GM12878 (cell line): ENCODE measurements around the gene DENND1A. TPM values are rescaled to one million over a fixed set of nuclear protein-coding genes. Genes with fewer than 3 reads are reported as not detected.

ENCODE experiments used
- ATAC-seq: fragments of 200-7000 bp; cut with Tn5 transposase; 3 replicates; pipeline ENCODE4 v1.9.1; 2020; ENCODE audit warnings: mild to moderate bottlenecking, moderate library complexity
- BruUV-seq: library from RNA; stranded (reverse); fragments of 400-500 nt; replicated peaks from 2 replicates; lab custom pipeline; 2021; lab: Mats Ljungman, UMichigan
- CTCF ChIA-PET: fragments of 300-600 bp; sonication (Branson Sonifier 250); formaldehyde crosslinking; extraction: SDS; loops from one replicate; lab custom pipeline; 2021; ENCODE audit warnings: inconsistent platforms; lab: Yijun Ruan, JAX
- POLR2A ChIA-PET: fragments of 350-600 bp; formaldehyde crosslinking; extraction: SDS; loops from one replicate; lab custom pipeline; 2021; ENCODE audit warnings: inconsistent platforms; lab: Charles Lee
- RAD21 ChIA-PET: fragments of 300-600 bp; sonication (Branson Sonifier 250); formaldehyde crosslinking; loops from one replicate; lab custom pipeline; 2023; ENCODE audit warnings: antibody characterized with exemption; ENCODE audit not compliant: unreplicated experiment; lab: Charles Lee
- SMC1A ChIA-PET: fragments of 300-600 bp; sonication (Branson Sonifier 250); formaldehyde crosslinking; loops from one replicate; lab custom pipeline; 2023; ENCODE audit not compliant: unreplicated experiment, uncharacterized antibody; lab: Charles Lee
- DNase-seq: peaks from one replicate; pipeline ENCODE4 v3.0.0-alpha.2; 2011; ENCODE audit warnings: low read depth, low spot score
- FAIRE-seq: peaks from 3 replicates; lab custom pipeline; 2011; peaks lifted over from hg19 to GRCh38; lab: Jason Lieb, UNC
- H2AFZ ChIP-seq: 2 replicates; pipeline ENCODE4 v1.6.0; 2011; ENCODE audit warnings: low read depth, low read length, control low read depth; ENCODE audit not compliant: control insufficient read depth
- H3K27ac ChIP-seq: 2 replicates; pipeline ENCODE4 v1.5.1; 2011; ENCODE audit warnings: control low read depth; ENCODE audit not compliant: control insufficient read depth, insufficient read depth
- H3K27me3 ChIP-seq, 2 experiments: replicated peaks in 1 of 2; 2 replicates each; pipeline versions ENCODE4 v1.6.0 to v1.6.1; 2011; ENCODE audit warnings: low read length in 1 of 2; ENCODE audit not compliant: control insufficient read depth in 2 of 2, insufficient read depth in 2 of 2
- H3K36me3 ChIP-seq, 2 experiments: 2 replicates each; pipeline ENCODE4 v1.5.1; 2011; ENCODE audit warnings: low read length in 1 of 2; ENCODE audit not compliant: control insufficient read depth in 2 of 2, insufficient read depth in 2 of 2
- H3K4me1 ChIP-seq: 2 replicates; pipeline ENCODE4 v1.6.1; 2011; ENCODE audit warnings: mild to moderate bottlenecking, low read length, moderate library complexity, mixed read lengths; ENCODE audit not compliant: control insufficient read depth, insufficient read depth
- H3K4me2 ChIP-seq: 2 replicates; pipeline ENCODE4 v1.6.0; 2011; ENCODE audit warnings: control low read depth; ENCODE audit not compliant: control insufficient read depth, insufficient read depth
- H3K4me3 ChIP-seq: fragments of 200-600 bp; sonication (generic); 2 replicates; pipeline ENCODE4 v1.5.1; 2016
- H3K79me2 ChIP-seq: 2 replicates; pipeline ENCODE4 v1.6.0; 2011; ENCODE audit warnings: low read length; ENCODE audit not compliant: control insufficient read depth, insufficient read depth
- H3K9ac ChIP-seq: 2 replicates; pipeline ENCODE4 v1.8.0; 2011; ENCODE audit warnings: low read length, control low read depth, mixed read lengths; ENCODE audit not compliant: control insufficient read depth, insufficient read depth
- H3K9me3 ChIP-seq: replicated peaks from 3 replicates; pipeline ENCODE4 v1.5.1; 2011; ENCODE audit warnings: mild to moderate bottlenecking, low read length; ENCODE audit not compliant: control insufficient read depth, insufficient read depth
- H4K20me1 ChIP-seq: 2 replicates; pipeline ENCODE4 v1.6.0; 2011; ENCODE audit not compliant: control insufficient read depth, insufficient read depth
- ASH2L ChIP-seq: fragments of 300-600, 200-600 bp; sonication (generic); IDR thresholded peaks from 2 replicates; pipeline ENCODE4 v1.6.1; 2017; ENCODE audit warnings: low read depth, mild to moderate bottlenecking, borderline replicate concordance
- BCL3 ChIP-seq: IDR thresholded peaks from 2 replicates; pipeline ENCODE4 v1.6.1; 2011; ENCODE audit warnings: borderline replicate concordance, low read depth, mild to moderate bottlenecking, moderate library complexity, low read length; ENCODE audit not compliant: insufficient read depth, poor library complexity, severe bottlenecking
- IKZF2 ChIP-seq, 2 experiments: fragments of 450-650 bp; IDR thresholded peaks; 2 replicates each; pipeline ENCODE4 v1.6.1; 2017; ENCODE audit warnings: mild to moderate bottlenecking in 2 of 2, moderate library complexity in 2 of 2
- KDM1A ChIP-seq: fragments of 200-600 bp; sonication (generic); IDR thresholded peaks from 2 replicates; pipeline ENCODE4 v1.6.1; 2016; ENCODE audit warnings: borderline replicate concordance
- MYC ChIP-seq: IDR thresholded peaks from 2 replicates; pipeline ENCODE4 v1.6.1; 2011; ENCODE audit warnings: mild to moderate bottlenecking, low read length, moderate library complexity, inconsistent platforms; ENCODE audit not compliant: insufficient read depth, insufficient replicate concordance, insufficient read length, severe bottlenecking
- NR2C1 ChIP-seq: fragments of 450-650 bp; IDR thresholded peaks from 2 replicates; pipeline ENCODE4 v1.6.1; 2017; ENCODE audit warnings: antibody characterized with exemption, mild to moderate bottlenecking, moderate library complexity
- NR2C2 ChIP-seq: IDR thresholded peaks from 2 replicates; pipeline ENCODE4 v1.6.1; 2011; ENCODE audit warnings: borderline replicate concordance, low read depth; ENCODE audit not compliant: control insufficient read depth, insufficient read length
- PAX5 ChIP-seq: IDR thresholded peaks from 2 replicates; pipeline ENCODE4 v1.6.1; 2011; ENCODE audit warnings: low read depth, low read length, borderline replicate concordance
- PML ChIP-seq: IDR thresholded peaks from 2 replicates; pipeline ENCODE4 v1.6.1; 2012; ENCODE audit warnings: low read length, inconsistent platforms
- POLR2AphosphoS2 ChIP-seq: IDR thresholded peaks from 2 replicates; pipeline ENCODE4 v1.6.1; 2011; ENCODE audit warnings: low read depth, mild to moderate bottlenecking, low read length, improper control_type of control experiment, moderate library complexity
- SUZ12 ChIP-seq: fragments of 200-600 bp; sonication (generic); IDR thresholded peaks from one replicate; pipeline ENCODE4 v1.6.1; 2018; ENCODE audit warnings: antibody characterized with exemption, mild to moderate bottlenecking; ENCODE audit not compliant: unreplicated experiment
- USF1 ChIP-seq: IDR thresholded peaks from 2 replicates; pipeline ENCODE4 v1.6.1; 2011; ENCODE audit warnings: borderline replicate concordance, low read depth, mild to moderate bottlenecking, moderate library complexity, mixed read lengths, low read length; ENCODE audit not compliant: insufficient read depth; ENCODE audit errors: extremely low read length
- USF2 ChIP-seq: IDR thresholded peaks from 2 replicates; pipeline ENCODE4 v1.6.1; 2011; ENCODE audit warnings: low read depth, low read length, improper control_type of control experiment, borderline replicate concordance
- ZNF274 ChIP-seq: IDR thresholded peaks from one replicate; pipeline ENCODE4 v1.8.0; 2011; ENCODE audit not compliant: insufficient read length, insufficient read depth
- ZZZ3 ChIP-seq: IDR thresholded peaks from 2 replicates; pipeline ENCODE4 v1.6.1; 2011; ENCODE audit warnings: low read depth; ENCODE audit not compliant: control insufficient read depth, insufficient read length
- WGBS: methylation state at CpG from one replicate; pipeline ENCODE4 v1.1.6; 2016; ENCODE audit warnings: low lambda C conversion rate; ENCODE audit not compliant: insufficient replicate concordance, insufficient coverage; ENCODE audit errors: missing lambda C conversion rate; 5-methylcytosine and 5-hydroxymethylcytosine counted together
- in situ Hi-C: fragments of 300-500 bp; cut with MboI; formaldehyde crosslinking; loops from 9 replicates; pipeline ENCODE4 v1.14.3; 2018; ENCODE audit warnings: mixed read lengths
- intact Hi-C: fragments of 100-400 bp; cut with micrococcal nuclease; formaldehyde crosslinking; loops from one replicate; pipeline ENCODE4 v1.14.2; 2022; ENCODE audit not compliant: unreplicated experiment
- polyA plus RNA-seq, 11 experiments: library from polyadenylated mRNA; depleted of rRNA in 4 of 11; unstranded in 6 of 11; stranded (reverse) in 5 of 11; fragments of >200 nt; fragmentation: Nextera tagmentation in 4 of 11; fragmentation: Illumina TruSeq in 1 of 11; extraction: Ambion mirVana in 4 of 11; extraction: Trizol in 1 of 11; gene quantifications; 1 replicate in 1 of 11; 2 replicates in 10 of 11; pipeline versions ENCODE4 v1.2.1 to v1.2.3, GENCODE V29; 2011 to 2016; ENCODE audit warnings: inconsistent platforms in 2 of 11, missing spikeins in 2 of 11, low read depth in 1 of 11
- total RNA-seq, 4 experiments: library from RNA; depleted of rRNA in 3 of 4; stranded (reverse); fragments of >200 nt in 3 of 4; fragmentation: Illumina TruSeq in 1 of 4; extraction: Trizol in 1 of 4; gene quantifications; 2 replicates each; pipeline versions ENCODE4 v1.2.1 to v1.2.3, GENCODE V29; 2013 to 2021

The DENND1A gene
- total and polyA plus RNA-seq, 10 of the 15 experiments (the other 5 are each of a cell fraction or from before 2014, with no cell fraction given), result 14.1 to 48.6 (median 35.2) TPM

- TF ChIP-seq USF1, result no peak
- TF ChIP-seq MYC, result no peak
- no peak for TF ChIP-seq NR2C2
- no peak for TF ChIP-seq SUZ12
- TF ChIP-seq PML, result no peak
- TF ChIP-seq BCL3, result no peak
- TF ChIP-seq ZNF274, result no peak
- no peak for TF ChIP-seq KDM1A
- no peak for TF ChIP-seq NR2C1
Measured at GRCh38 chr9:123922911-123923310, 7.0 kb downstream of the DENND1A start (continued).

- H3K4me2 ChIP-seq, result no peak overlapping the region
- WGBS, result 87% methylated on average over 3 of the region's 3 CpGs
Measured at GRCh38 chr9:123922431-123922830, 7.5 kb downstream of the DENND1A start.

More at GRCh38 chr9:123922431-123922830, 7.5 kb downstream of the DENND1A start:
- Histone ChIP-seq H3K36me3 (no peaks in the 10 kb centered on the region), H3K9me3 (no peaks in the 10 kb centered on the region; the same call in 1 of the 3 replicates), H3K9ac (no peak overlapping the region), H3K4me3 (no peak overlapping the region), H3K27me3 (no peaks in the 10 kb centered on the region), H4K20me1 (no peaks in the 10 kb centered on the region), H2AFZ (no peak overlapping the region), H3K79me2 (peaks cover 48% of the 10 kb centered on the region), H3K27ac (no peak overlapping the region), H3K4me1 (peaks cover 8% of the 10 kb centered on the region)
- ChIA-PET CTCF (no interaction called here), SMC1A (interaction anchor here (1.6 kb wide), 1 partner anchor 148 kb away, joined by 3 read pairs; no protein-coding TSS in a partner anchor), RAD21 (no interaction called here), POLR2A (interaction anchor here (0.7 kb wide), 2 partner anchors 276 to 1264 kb away, joined by 3 read pairs; no protein-coding TSS in a partner anchor)
- BruUV-seq, result no TSS peak
- no peak for ATAC-seq
- FAIRE-seq, result no peak
- intact Hi-C loops (no loop called here), in situ Hi-C loops (no loop called here)
- DNase-seq, result no peak
- TF ChIP-seq USF2 (no peak), POLR2AphosphoS2 (no peak), PAX5 (no peak), ASH2L (no peak), ZZZ3 (no peak), IKZF2 (IDR thresholded peaks at IDR 0.05) (no peak)
- TF ChIP-seq, all 136 proteins: peak for 0
